Mesothelial cell of epicardium (in vitro differentiated cells): ENCODE data around the gene C1QL1. TPM values are rescaled to one million over a fixed set of nuclear protein-coding genes. Genes with fewer than 3 reads are reported as not detected.

Source experiments
- DNase-seq, 2 experiments: peaks; one replicate each; pipeline ENCODE4 v3.0.0; 2021; ENCODE audit warnings: low spot score in 2 of 2; ENCODE audit not compliant: unreplicated experiment in 2 of 2
- H3K27ac Mint-ChIP-seq: 2 replicates; pipeline ENCODE4 v1.8.0; 2021; ENCODE audit warnings: mixed read lengths
- H3K27me3 Mint-ChIP-seq: 2 replicates; pipeline ENCODE4 v1.8.0; 2021; ENCODE audit warnings: low read depth, mixed read lengths
- H3K36me3 Mint-ChIP-seq: 2 replicates; pipeline ENCODE4 v1.8.0; 2021; ENCODE audit warnings: mixed read lengths
- H3K4me1 Mint-ChIP-seq: 2 replicates; pipeline ENCODE4 v1.8.0; 2021; ENCODE audit warnings: mixed read lengths
- H3K4me3 Mint-ChIP-seq: 2 replicates; pipeline ENCODE4 v1.8.0; 2021; ENCODE audit warnings: mild to moderate bottlenecking, moderate library complexity, mixed read lengths
- H3K9me3 Mint-ChIP-seq: 2 replicates; pipeline ENCODE4 v1.8.0; 2021; ENCODE audit warnings: mixed read lengths
- CTCF ChIP-seq: fragments of 200-600 bp; sonication (generic); IDR thresholded peaks from one replicate; pipeline ENCODE4 v1.5.0; 2021; ENCODE audit warnings: antibody characterized with exemption; ENCODE audit not compliant: unreplicated experiment
- total RNA-seq: library from RNA; stranded (reverse); gene quantifications from 3 replicates; pipeline ENCODE4 v1.2.1, GENCODE V29; 2021

C1QL1 gene
- total RNA-seq, 1 donor from 2014 or later = 3.0 TPM

GRCh38 chr17:44966348-44967025, 1.6 kb downstream of the C1QL1 start:
- Mint-ChIP-seq H3K27ac (no peak overlapping the region), H3K27me3 (peaks cover 79% of the 10 kb centered on the region), H3K36me3 (no peaks in the 10 kb centered on the region), H3K9me3 (no peaks in the 10 kb centered on the region), H3K4me1 (peaks cover 21% of the 10 kb centered on the region), H3K4me3 (no peak overlapping the region)
- no peak for DNase-seq
- no peak for TF ChIP-seq CTCF

DNA sequence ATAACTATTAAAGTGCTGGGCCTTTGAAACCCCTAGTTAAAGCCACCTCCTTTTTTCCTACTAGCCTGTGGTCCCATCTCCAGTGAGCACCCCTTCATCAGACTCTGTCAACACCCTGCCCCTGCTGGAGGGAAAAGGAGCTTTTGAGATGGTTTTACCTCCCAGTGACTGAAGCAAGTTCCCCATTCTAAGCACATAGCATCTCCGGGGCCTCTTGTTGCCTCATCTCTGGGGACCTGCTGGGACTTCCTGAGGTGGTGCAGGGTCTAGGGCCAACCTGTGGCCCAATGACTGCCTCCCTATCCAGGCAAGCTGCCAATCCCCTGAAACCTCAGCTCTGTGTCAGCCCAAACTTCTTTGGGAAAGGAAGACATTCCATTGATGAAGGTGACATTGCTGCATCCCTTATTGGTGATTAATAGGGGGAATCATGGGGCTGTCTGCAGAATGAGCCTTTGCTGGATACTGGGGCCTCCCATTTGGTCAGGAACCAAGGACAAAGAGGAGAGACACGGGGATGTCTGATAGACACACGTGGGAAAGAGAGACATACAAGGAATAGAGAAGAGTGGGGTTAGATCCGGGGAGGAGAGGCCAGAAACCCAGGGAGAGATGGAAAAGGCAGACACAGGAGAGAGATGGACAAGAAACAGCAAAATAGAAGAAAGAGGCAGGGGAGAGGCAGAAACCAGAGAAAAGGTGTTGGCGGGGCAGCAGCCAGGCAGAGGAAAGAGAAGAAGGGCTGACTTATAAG, 2.4 kb downstream of the C1QL1 start:
- Mint-ChIP-seq H3K9me3 (no peaks in the 10 kb centered on the region), H3K27me3 (peaks cover 70% of the 10 kb centered on the region), H3K4me1 (peaks cover 22% of the 10 kb centered on the region), H3K27ac (no peak overlapping the region), H3K4me3 (no peak overlapping the region), H3K36me3 (no peaks in the 10 kb centered on the region)
- no peak for DNase-seq
- TF ChIP-seq CTCF = no peak

DNA sequence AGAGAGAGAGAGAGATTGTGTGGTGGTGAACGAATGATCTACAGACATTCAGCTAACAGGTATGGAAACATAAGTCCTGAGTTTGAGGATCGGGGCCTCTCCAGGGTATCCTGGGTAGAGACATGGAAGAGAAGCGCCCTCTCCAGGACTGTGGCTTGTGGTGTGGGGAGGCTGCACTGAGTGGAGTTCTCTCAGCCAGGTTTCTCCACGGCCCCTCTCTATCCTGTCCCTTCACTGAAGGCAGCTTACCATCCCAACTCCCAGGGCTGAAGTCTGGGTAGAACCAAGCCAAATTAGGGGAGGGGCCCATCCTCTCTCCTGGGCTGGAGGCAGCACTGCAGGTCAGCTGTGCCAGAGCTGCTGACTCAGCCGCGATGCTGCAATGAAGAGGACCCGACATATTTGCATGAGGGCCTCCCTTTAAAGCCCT, 6.2 kb downstream of the C1QL1 start:
- H3K27me3 Mint-ChIP-seq = peaks cover 41% of the 10 kb centered on the region
- H3K4me3 Mint-ChIP-seq = no peak overlapping the region
- no peak overlapping the region for H3K27ac Mint-ChIP-seq
- H3K4me1 Mint-ChIP-seq = peaks cover 7% of the 10 kb centered on the region
- TF ChIP-seq CTCF = no peak
- H3K9me3 Mint-ChIP-seq = no peaks in the 10 kb centered on the region
- no peak for DNase-seq
- H3K36me3 Mint-ChIP-seq = no peaks in the 10 kb centered on the region

- Mint-ChIP-seq H3K27me3 (peaks cover 32% of the 10 kb centered on the region), H3K36me3 (no peaks in the 10 kb centered on the region), H3K4me1 (peaks cover 6% of the 10 kb centered on the region), H3K27ac (no peak overlapping the region), H3K9me3 (no peaks in the 10 kb centered on the region), H3K4me3 (no peak overlapping the region)
- no peak for TF ChIP-seq CTCF
- DNase-seq = no peak
Measured at GRCh38 chr17:44960691-44961090, 7.4 kb downstream of the C1QL1 start.

- TF ChIP-seq CTCF = no peak
- Mint-ChIP-seq H3K27ac (no peak overlapping the region), H3K27me3 (peaks cover 29% of the 10 kb centered on the region), H3K4me1 (peaks cover 6% of the 10 kb centered on the region), H3K4me3 (no peak overlapping the region), H3K36me3 (no peaks in the 10 kb centered on the region), H3K9me3 (no peaks in the 10 kb centered on the region)
- DNase-seq = no peak
Measured at GRCh38 chr17:44959821-44960531, 8.1 kb downstream of the C1QL1 start.
